ENCODE results near the gene LMO2.

DNA sequence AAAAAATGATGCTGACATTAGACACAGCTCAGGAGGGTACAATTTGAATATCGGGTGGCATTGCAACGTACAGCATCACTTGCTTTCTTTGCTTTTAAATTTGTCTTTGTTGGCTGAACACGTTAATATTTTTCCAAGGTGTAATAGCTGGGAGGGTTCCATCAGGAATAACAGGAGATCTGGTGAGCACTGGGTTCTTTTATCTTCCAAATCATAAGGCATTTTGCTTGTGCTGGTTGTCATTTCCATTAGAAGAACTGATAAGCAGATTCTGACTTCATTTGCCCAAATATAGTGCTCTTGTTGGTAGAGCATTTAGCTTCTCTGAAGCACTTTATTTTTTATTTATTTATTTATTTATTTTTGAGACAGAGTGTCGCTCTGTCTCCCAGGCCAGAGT, 48.9 kb downstream of the LMO2 start:
- TF ChIP-seq POLR2A (IDR thresholded peaks at IDR 0.05) = no peak
- TF ChIP-seq, protein P1, sequence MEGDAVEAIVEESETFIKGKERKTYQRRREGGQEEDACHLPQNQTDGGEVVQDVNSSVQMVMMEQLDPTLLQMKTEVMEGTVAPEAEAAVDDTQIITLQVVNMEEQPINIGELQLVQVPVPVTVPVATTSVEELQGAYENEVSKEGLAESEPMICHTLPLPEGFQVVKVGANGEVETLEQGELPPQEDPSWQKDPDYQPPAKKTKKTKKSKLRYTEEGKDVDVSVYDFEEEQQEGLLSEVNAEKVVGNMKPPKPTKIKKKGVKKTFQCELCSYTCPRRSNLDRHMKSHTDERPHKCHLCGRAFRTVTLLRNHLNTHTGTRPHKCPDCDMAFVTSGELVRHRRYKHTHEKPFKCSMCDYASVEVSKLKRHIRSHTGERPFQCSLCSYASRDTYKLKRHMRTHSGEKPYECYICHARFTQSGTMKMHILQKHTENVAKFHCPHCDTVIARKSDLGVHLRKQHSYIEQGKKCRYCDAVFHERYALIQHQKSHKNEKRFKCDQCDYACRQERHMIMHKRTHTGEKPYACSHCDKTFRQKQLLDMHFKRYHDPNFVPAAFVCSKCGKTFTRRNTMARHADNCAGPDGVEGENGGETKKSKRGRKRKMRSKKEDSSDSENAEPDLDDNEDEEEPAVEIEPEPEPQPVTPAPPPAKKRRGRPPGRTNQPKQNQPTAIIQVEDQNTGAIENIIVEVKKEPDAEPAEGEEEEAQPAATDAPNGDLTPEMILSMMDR (IDR thresholded peaks at IDR 0.05) = no peak
